HG02885 (cell line): Measurements from ENCODE around the gene ZBTB17.

ENCODE experiments used
- ATAC-seq: cut with Tn5 transposase; IDR thresholded peaks from one replicate; pipeline ENCODE4 v1.9.1; 2021; ENCODE audit warnings: mild to moderate bottlenecking; ENCODE audit not compliant: unreplicated experiment, poor library complexity

Gene ZBTB17

DNA sequence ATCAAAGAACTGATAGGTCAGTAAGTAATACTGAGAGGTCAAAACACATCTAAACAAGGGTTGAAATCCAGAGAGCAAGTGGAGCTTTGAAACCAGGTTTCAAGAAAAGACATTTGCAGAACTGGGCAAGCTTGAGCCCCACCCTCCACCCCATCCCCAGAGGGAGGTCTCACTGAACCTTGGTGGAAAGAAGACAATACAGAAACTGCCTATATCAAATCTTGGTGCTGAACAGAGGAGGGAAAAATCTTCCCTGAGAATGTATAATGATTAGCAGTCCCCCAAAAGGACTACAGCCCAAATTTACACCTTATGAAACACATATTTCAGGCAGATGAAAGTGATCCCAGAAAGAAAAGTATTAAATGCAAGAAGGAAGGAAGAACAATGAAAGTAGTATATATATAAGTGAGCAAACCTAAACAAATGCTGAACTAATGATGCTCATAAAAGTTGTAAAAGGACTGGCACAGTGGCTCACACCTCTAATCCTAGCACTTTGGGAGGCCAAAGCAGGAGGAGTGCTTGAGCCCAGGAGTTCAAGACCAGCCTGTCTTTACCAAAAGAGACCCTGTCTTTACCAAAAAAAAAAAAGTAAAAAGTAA lies 12.4 kb downstream of the ZBTB17 start:
- no peak for ATAC-seq

DNA sequence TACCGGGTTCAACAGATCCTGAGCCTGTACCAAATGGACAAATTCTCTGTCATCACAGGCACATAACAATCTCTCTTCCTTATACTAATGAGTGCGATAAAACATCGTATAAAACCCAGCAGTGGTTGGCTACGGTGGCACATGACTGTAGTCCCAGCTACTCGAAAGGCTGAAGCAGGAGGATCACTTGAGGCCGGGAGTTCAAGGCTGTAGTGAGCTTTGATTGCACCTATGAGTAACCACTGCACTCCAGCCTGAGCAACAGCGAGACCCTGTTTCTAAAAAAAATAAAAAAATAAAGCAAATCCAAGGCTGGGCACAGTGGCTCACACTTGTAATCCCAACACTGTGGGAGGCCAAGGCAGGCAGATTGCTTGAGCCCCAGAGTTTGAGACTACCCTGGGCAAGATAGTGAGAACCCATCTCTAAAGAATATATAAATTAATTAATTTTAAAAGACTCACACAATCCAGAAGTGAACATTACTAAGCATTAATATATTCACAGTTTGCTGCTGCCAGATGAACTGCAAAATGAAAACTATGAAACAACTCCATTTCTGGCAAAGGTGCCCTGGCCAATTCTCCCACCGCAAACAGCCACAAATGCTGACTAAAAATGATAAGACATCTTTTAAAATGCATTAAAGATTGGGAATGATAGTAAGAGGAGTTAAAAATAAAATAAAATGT lies 13.1 kb downstream of the ZBTB17 start:
- no peak for ATAC-seq

DNA sequence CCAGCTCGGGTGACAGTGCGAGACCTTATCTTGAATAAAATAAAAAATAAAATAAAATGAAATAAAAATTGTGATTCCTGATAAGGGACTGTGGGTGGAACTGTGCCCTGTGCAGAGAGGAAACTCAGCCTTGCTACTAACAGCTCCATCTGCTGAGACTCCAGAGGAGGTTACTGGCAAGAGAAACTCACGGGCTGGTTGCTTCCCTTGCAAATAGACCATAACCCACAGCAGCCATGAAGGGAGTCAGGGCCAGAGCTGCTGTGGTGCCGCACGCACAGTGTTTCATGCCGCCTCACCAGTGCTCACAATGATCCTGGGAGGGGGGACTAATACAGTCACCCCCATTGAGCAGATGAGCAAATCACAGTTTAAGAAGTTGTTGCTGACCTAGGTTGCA lies 13.7 kb downstream of the ZBTB17 start:
- ATAC-seq: no peak

DNA sequence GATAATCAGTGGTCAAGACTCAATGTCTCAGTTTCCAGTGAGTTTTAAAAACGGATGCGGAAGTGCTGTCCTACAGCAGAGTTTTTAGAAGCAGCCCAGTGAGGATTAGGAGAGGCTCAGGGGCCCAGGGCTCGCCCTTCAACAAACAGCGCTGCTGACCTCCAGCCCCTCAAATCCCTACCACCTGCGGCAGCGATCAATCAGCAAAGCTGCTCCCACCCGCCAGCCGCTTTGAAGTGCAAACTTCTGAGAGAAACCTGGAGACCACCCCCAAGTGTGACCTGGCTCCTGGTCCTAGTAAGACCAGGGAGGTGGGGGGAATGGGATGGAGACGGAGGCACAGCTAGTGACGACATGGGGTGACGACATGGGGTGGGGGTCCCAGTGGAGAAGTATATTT lies 14.4 kb downstream of the ZBTB17 start:
- no peak for ATAC-seq

DNA sequence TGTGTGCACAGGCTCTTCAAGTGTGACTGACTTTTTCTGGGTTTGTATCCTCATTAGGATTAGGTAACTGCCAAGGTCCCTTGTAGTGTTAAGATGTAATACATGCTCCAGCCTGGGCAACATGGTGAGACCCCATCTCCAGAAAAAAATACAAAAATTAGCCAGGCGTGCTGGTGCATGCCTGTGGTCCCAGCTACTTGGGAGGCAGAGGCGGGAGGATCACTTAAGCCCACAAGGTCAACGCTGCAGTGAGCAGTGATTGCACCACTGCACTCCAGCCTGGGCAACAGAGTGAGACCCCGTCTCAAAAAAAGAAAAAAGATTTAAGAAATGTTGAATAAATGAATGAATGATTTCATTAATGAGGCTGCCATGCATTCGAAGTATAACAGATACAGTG lies 15.1 kb downstream of the ZBTB17 start:
- ATAC-seq: no peak

DNA sequence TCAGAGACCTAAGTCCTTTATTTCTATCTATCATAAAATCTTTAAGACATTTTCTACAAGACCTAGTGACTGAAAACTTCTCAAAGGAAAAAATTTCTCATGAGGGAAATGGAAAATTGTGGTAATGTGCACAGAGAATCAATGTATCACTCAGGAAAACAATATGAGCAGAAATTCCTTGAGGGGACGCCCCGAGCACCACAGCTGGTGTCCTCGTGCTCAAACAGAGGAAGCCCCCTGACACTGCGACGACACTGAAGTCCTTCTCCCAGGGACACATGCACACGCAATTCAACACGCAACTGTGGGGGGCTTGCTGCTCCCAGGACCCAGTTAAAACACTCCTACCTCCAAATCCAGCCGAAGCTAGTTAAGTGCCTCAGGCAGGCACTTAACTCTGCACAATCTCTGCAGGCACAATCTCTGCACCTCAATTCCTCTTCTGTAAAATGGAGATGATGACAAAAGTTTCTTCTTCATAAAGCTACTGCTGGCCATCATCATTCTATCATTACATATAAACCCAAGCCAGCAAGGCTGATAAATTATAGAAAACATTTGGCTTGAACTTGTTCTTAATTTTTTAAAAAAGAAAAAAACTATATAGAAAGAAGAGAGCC lies 16.0 kb downstream of the ZBTB17 start:
- ATAC-seq: no peak

DNA sequence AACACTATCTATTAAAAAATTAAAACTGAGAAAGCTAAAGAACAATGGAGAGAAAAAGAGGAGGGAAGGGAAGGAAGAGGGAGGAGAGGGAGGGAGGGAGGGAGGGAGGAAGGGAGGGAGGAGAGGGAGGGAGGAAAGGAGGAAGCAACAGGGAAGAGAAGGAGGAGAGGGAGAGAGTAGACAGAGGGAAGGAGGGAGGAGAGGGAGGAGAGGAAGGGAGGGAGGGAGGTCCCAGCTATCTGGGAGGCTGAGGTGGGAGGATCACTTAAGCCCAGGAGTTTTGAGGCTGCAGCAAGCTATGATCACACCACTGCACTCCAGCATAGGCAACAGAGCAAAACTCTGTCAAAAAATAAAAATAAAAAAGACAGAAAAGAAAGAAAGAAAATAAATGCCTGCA lies 16.5 kb downstream of the ZBTB17 start:
- ATAC-seq: no peak

DNA sequence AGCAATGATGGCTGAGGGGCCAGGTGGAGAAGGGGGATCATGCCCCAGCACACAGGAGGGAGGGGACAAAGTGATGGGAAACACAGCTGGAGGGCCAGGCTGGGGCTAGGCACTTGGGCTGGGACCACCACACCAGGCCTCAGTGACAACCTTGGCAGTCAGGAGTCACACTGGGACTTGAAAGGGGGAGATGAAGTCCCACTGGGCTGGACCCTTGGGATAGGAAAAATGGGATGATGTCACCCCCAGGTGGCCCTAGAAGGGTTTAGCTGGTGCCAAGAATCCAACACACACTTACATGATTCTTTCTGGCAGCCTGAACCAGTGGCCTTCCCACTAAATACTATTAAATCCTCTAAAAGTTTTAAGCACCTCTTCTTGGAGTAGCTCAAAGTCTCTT lies 17.1 kb downstream of the ZBTB17 start:
- no peak for ATAC-seq

DNA sequence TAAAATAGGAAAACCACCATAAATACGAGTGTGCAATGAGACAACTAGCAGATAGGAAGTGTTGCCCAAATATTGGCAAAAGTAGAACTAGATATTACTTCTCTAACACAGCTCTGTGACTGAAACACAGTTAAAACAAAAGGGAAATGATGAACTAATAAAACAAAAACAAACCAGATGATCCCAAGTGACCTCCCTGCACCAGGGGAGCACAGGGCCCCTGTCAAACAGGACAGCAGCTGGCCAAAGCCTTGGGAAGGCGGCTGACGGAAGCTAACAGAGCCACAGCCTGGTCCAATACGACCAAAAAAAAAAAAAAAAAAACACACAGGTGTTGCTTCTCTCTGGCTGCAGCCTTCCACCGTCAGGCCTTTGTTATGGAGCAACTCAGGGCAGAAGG lies 17.8 kb downstream of the ZBTB17 start:
- ATAC-seq: no peak

DNA sequence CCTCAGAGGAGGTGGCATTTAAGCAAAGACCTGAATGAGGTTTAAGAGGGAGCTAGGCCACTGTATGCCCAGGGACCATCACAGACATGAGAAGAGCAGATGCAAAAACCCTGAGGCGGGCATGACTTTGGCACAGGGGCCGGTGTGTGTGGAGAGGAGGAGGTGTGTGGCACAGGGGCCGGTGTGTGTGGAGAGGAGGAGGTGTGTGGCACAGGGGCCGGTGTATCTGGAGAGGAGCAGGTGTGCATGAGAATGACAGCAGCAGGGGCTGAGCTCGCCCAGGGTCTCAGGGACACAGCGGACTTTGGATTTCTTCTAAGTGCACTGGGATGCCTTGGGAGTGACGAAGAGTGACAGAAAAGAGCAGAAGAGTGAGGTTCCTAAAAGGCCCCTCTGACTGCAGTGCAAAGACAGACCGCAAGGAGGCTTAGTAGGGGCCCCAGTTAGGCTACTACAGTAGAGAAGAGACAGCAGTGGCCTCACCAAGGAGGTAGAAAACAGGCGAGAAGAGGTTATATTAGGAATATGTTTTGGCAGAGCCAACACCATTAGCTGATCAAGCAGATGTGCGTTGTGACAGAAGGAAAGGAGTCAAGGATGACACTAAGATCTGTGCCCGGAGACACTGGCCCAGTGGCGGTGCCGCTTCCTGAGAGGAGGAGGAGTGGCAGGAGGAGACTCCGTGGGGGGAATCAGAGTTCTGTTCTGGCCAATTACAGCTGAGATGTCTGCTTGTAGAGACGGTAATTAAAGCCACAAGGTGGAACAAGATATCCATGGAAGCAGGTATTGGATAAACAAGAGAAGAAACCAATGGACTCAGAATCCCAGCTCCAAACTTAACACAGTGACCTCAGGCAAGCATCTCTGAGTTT lies 18.4 kb downstream of the ZBTB17 start:
- ATAC-seq: no peak

DNA sequence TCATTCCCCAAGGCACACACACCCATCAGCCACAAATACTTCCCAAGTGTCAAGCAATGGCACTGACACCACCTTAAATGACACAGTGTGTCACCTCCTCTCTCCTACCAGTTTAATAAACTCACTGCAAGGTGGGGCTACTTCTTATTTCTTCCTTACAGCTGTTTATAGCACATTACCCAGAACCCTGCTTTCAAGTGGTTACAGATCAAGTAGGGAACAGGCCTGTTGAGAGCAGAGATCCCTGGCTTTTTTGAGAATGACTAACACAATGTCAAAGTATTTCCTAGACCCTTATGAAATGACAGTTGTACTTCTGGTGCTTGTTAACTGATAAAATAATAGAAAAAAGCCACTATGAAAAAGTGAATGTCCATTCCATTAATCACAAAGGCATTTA lies 19.8 kb downstream of the ZBTB17 start:
- ATAC-seq: no peak

DNA sequence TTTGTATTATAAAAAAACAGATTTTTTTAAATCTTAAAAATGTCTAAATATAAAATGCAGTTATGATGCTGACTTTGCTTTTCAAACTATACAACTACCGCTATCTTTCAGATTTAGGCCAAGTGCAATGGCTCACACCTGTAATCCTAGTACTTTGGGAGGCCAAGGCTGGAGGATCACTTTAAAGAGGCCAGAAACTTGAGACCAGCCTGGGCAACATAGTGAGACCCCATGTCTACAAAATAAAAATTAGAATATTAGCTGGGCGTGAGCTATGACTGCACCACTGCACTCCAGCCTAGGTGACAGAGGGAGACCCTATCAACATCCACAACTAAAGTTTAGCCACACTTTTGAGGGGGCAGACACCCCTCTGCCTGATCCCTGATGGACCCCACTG lies 20.3 kb downstream of the ZBTB17 start:
- ATAC-seq: no peak

DNA sequence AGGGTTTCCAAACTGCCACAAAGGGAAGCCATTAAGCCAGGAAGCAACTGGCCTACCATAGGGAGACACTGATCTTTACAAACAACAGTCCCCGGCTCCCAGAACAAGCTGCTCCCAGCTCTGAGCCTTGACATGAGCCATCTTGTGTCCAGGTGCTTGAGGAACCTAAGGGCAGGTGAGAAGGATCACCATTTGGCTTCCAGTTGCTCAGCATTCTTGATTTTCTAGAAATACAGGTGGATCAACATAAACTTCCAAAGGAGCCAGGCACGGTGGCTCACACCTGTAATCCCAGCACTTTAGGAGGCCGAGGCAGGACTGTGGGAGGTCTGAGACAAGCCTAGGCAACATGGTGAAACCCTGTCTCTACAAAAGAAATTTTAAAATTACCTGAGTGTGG lies 21.6 kb downstream of the ZBTB17 start:
- ATAC-seq: no peak

DNA sequence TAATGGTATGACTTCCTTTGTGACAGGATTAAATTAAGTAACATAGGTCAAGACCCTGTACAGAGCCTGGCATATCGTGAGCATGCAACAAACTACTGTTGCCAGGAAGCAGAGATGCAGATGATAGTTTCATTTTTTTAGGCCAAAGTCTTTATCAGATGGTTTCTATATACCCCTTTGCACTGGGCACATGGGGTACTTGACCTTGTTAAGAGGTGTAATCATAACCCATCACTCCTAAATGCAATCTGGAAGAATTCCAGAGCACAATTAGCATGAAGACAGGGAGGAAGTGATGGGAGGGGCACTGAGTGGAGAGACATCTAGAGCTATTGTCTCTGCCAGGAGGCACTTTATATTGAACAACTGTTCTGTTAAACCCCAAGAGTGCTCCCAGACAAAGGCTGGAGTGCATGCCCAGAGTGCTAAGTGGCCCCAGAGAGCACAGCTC lies 22.1 kb downstream of the ZBTB17 start:
- ATAC-seq: no peak

DNA sequence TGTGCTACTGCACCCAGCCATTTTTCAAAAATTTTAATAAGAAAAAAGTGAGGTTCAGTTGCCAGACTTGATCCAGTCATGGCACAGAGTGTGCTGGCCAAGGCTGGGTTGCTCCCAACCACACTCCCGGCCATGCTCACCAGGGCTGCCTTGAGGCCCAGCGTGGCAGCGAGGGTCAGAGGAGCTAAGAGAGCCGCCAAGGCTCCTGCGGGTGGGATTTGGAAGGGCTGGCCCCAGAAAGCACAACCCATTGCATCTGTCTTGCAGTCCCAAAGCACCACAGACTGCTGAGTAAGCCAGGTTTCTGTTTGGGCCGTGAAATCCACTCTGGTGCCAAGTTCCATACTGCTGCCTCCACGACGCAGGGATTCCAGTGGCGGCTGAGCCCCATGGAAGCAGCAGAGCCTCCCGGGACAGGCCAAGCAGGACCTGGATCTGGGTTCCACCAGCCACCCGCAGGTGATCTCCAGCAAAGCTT lies 22.6 kb downstream of the ZBTB17 start:
- no peak for ATAC-seq

DNA sequence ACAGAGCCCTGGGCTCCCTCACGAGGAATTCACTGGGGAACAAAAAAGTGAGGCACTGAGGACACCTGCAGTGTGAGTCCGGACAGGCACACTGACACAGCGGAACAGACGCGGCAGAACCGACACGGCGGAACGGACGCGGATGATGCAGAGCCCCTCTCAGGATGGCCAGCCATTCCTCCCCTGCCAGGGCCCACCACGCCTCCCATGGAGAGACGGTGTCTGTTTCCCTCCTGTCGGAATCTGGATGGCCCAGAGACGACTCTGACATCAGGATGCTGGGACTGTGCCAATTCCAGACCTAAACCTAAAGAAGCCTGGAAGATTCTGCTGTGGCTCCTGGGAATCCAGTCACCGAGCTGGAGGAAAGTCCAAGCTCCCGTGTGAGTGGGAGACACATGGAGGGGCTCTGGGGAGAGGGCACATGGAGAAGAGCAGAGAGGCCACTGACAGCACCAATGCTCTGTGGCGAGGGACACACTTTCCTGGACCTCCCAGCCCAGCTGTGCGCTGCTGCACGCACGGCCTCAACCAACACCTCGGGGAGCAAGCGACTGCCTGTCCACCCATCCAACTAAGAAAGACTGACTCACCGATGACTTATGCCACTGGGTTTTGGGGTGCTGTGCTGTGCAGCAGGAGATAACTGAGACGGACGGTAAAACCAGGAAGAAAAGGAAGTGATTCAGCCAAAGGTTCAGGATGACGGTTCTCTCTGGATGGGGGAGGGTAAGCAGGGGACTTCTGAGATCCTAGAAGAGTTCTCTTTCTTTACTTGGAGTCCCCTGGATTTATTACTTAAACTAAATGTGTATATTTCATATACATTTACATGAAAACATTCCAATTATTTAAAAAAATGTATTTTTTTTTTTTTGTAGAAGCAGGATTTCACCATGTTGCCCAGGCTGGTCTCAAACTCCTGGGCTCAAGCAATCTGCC lies 23.3 kb downstream of the ZBTB17 start:
- no peak for ATAC-seq

DNA sequence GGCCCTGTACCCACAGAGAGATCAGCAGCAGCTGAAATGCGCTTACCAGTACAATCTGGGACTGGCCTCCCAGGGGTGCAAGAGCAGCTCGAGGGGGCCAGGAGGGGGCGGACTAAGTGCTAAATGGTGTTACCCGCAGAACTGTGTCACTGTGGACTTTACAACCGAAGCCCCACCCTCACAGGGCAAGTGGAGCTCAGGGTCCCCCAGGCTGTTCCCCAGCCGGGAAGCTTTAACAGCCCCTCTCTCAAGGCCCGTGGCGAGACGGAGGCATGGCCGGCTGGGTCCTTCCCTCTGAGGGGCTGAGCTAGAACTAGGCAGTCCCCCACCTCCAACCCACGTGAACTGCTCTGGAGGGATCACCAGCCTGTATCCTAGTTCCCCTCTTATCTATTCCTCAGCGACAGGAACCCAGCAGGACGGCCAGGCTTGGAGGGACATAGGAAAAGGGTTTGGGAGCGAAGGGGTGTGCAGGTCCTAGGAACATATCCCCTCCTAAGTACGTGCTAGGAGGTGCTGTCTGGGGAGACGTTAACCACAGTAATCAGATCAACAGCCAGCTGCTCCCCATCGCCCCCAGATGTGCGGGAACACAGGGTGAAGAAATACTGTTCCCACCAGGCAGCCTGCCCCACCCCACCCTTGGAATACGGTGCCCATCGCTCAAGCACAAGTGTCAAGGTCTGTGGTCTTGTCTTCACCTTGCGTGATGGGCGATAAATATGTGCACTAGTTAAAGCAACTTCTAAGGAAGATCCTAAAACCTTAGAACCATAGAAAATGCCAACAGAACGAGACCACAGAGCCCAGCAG lies 24.4 kb downstream of the ZBTB17 start:
- no peak for ATAC-seq

DNA sequence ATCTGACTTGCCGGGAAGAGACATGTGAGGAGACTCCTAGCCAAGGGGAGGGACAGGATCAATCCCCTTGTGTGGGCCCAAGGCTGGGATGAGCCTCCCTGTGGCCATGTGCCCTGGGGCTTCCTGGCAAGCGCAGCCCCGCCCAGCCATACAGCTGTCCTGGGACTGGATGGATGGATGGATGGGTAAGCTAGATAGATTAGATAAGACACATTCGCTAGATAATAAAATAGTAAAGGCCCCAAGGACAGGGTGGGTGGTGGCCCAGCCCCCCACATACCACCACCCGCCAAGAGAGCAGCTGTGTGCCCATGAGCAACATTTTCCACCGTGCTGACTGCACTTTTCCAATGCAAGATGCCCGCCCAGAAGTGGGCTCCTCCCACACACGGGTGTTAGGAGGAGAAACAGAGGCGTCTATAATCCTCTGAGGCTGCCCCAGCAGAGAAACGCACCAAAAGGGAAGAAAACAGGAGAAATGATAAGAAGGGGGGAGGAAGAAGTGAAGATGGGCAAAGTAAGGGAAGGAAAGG lies 25.1 kb downstream of the ZBTB17 start:
- ATAC-seq: no peak

DNA sequence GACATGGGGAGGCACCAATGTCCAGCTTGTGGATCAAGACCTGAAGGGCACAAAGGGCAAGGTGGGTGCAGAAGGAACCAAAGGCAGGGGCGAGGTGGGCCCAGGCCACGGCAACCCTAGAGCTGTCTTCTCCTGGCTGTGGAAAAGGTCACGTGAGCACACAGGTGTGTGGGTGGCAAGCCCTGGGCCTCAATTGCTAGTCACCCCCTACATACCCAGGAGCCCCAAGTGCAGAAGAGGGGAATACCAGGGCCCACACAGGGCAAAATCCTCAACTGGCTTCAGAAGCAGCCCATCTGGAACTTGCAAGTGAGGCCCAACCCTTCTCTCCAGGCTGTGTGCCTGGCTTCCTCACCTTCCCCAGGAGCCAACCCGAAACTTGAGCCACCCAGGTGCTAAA lies 25.6 kb downstream of the ZBTB17 start:
- no peak for ATAC-seq
